HG03060 (cell line): Measurements from ENCODE around the gene ZNF385C.

Experiments
- ATAC-seq: cut with Tn5 transposase; IDR thresholded peaks from one replicate; pipeline ENCODE4 v1.9.1; 2021; ENCODE audit warnings: low read depth, moderate number of reproducible peaks; ENCODE audit not compliant: unreplicated experiment

The ZNF385C gene

DNA sequence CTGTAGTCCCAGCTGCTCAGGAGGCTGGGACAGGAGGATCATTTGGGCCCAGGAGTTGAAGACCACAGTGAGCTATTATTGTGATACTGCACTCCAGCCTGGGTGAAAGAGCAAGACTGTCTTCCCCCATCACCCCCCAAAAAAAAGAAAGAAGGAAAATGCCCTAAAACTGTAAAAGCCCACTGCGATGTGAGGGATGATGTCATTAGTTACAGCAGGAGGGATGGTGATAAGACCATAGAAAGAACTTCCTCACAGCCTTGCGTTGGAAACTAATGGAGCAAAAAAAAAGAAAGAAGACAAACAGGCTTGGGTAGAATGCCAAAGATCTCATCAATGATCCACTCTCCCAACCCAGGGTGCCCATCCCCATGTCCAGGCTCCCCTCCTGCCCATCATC is 18.7 kb downstream of the ZNF385C start:
- ATAC-seq, result no peak

- no peak for ATAC-seq
Measured at GRCh38 chr17:42078396-42079043, 19.8 kb downstream of the ZNF385C start.

GRCh38 chr17:42077755-42078154 is 20.5 kb downstream of the ZNF385C start:
- ATAC-seq, result no peak

DNA sequence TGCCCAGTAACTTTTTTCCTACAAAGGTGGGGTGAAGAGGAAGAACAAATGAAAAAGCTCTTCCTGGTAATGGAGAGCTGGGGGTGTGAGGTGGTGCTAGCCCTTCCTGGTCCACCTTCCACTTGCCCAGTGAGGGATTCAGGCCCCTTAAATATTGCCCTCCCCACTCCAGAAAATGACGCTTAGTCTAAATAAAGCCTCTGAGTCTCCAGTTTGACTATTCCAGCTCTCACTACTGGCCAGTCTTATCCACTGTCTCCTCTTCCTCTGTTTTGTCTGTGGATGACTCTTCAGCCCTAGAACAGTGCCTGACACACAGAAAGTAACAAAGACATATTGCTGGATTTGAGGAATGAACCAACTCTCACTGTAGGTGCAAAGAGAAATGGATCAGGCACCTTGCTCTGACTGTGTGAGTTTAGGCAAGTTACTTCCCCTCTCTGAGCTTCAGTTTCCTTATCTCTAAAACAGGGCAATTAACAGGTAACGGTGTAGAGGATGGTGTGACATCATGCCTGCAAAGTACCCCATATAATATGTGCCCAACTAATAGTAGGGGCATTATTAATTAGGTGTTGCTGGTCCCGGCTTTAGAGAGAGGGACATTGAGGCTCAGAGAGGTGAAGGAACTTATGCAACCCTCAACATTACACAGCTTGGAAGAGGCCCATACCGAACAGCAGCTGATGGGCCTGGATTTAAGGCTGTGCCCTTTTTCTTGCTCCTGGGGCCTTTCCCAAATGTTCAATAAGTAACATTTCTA is 21.3 kb downstream of the ZNF385C start:
- ATAC-seq, result no peak

DNA sequence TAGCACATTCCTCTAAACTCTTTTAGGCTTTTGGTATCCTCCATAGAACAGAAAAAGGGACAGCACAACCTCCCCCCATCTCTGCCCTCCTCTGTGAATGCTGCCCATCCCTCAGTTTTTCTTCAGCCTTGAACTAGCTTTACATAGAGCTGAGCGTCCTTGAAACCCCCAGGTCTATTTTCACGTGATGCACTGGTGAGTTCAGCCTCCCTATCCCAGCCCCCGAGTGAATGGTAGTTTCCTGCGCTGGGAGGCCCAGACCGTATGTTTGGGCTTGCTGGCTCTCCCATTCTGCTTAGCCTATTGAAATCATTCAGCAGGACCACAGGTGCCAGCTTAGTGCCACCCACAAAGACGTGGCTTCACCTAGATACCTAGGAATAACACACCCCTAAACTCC is 22.5 kb downstream of the ZNF385C start:
- ATAC-seq, result no peak

- ATAC-seq, result no peak
Measured at GRCh38 chr17:42072323-42073187, 25.7 kb downstream of the ZNF385C start.

- ATAC-seq, result no peak
Measured at GRCh38 chr17:42071810-42072209, 26.5 kb downstream of the ZNF385C start.

- ATAC-seq, result no peak
Measured at GRCh38 chr17:42068979-42069378, 29.3 kb downstream of the ZNF385C start.

GRCh38 chr17:42067371-42068091 is 30.7 kb downstream of the ZNF385C start:
- ATAC-seq, result no peak

DNA sequence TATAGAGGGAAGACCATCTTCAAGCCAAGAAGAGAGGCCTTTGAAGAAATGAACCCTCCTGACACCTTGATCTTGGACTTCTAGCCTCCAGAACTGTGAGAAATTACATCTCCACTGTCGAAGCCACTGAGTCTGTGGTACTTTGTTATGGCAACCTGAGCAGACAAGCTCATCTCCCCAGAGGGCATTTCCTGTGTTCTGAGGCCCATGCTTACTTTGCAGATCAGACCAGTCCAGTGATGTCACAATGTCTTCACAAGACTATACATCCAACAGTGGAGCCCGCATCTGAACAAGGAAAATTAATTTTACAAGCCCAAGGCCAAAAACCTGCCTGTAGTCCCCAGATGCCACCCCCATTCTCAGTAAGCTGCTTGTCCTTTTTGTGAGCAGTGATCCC is 33.1 kb downstream of the ZNF385C start:
- no peak for ATAC-seq

DNA sequence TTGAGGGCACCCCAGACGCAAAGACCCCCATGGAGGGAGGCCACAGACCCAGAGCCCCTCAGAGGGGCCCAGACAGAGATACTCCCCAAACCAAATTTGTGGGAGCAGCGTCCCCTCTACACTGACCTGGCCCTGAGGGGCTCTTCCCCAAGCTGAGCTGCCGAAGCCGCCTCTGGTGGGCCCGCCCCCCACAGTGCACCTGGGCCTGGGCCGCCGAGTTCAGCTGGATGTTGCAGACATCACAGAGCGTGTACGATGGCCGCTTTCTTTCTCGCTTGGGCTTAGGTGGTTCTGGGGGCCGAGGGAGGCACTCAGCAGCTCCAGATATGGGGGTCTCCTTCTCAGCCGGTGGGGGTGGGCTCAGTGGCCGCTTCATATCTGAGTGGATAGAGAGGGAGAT is 35.6 kb downstream of the ZNF385C start:
- ATAC-seq, result no peak

DNA sequence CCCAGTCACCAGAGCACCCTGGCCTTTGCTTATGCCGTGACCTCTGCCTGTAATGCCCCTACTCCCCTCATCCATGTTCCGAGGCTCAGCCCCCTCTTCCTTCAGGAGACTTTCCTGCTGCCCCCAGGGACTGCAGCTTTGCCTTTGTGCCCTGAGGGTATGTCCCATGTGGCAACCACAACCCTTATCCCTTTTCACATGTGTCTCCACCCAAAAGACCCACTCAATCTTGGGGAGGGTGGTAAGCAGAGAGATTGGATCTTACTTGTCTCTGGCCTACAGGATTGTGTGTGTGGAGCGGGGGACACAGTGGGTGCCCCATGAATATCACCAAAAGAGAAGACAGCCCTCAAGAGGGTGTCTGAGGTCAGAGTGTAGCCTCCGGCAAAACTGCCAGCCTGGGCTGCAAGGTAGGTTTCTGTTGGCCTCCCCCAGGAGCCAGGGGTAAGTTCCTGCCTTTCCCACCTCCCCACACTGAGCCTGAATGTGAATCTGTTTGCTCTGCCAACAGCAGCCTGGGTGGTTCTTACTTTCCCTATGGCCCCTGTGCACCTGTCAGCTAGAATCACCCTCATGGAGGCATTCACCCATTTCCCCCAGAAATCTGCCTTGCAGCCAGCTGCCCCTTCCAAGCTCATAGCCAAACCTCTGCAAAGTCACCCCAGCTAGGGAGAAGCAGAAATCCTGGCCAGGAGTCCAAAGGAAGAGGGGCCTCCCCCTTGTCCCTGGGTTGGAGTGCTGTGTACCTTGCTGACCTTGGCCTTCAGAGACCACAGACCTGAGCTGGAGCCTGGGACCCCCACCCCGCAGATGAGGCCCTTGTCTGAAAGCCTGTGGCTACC is 36.4 kb downstream of the ZNF385C start:
- ATAC-seq, result no peak

GRCh38 chr17:42060231-42060630 is 38.0 kb downstream of the ZNF385C start:
- no peak for ATAC-seq

DNA sequence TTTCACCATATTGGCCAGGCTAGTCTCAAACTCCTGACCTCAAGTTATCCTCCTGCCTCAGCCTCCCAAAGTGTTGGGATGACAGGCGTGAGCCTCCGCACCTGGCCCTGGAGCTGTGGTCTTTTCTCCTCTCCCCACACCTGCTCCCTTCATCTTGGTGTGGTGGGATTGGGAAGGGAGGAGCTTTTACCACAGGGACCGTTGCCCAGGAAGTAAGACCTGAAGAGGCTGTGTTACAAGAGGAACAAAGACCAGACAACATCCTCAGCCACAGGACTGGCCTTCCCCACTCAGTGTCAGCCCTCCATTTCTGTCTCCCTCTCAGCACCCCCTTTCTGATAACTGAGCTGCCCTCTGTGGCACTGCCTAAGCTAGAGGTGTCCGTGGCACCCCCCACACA is 38.5 kb downstream of the ZNF385C start:
- no peak for ATAC-seq

GRCh38 chr17:42058063-42058462 is 40.2 kb downstream of the ZNF385C start:
- ATAC-seq, result no peak

DNA sequence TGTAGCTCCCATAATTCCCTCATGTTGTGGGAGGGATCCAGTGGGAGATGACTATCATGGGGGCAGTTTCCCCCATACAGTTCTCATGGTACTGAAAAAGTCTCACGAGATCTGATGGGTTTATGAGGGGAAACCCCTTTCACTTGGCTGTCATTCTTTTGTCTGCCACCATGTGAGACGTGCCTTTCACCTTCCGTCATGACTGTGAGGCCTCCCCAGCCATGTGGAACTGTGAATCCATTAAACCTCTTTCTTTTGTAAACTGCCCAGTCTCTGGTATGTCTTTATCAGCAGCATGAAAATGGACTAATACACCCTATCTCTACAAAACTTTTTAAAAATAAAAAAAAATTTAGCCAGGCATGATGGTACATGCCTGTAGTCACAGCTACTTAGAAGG is 41.6 kb downstream of the ZNF385C start:
- ATAC-seq, result no peak

DNA sequence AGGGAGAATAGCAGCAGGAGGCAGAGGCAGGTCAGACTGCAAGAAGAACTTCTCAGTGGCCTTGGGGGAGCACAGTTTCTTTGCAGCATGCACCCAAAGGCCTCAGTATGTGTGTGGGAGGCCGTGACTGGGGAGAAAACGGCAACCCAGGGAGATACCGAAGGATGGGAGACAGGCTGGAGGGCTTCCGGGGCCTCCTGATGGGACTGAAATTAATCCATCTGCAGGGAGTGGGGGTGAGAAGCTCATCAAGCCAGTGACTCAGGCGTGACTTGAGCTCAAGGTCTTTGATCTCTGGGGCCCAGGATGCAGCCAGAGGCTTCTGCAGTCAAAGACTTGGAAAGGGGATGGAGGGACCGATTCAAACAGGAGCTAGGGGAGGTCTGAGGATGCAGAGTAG is 42.8 kb downstream of the ZNF385C start:
- ATAC-seq, result no peak

GRCh38 chr17:42055027-42055426 is 43.2 kb downstream of the ZNF385C start:
- no peak for ATAC-seq

- ATAC-seq, result no peak
Measured at GRCh38 chr17:42053731-42054500, 44.4 kb downstream of the ZNF385C start.
